HepG2 (cell line): ENCODE data around the gene POLA2. TPM values are rescaled to one million over a fixed set of nuclear protein-coding genes. Genes with fewer than 3 reads are reported as not detected.

Experiments
- ATAC-seq: fragments of 200-7000 bp; cut with Tn5 transposase; 3 replicates; pipeline ENCODE4 v1.9.1; 2020; ENCODE audit warnings: mild to moderate bottlenecking, moderate library complexity
- BruUV-seq: library from RNA; stranded (reverse); fragments of 400-500 nt; replicated peaks from 2 replicates; lab custom pipeline; 2021; lab: Mats Ljungman, UMichigan
- CTCF ChIA-PET: fragments of 300-600 bp; formaldehyde crosslinking; extraction: SDS; loops from one replicate; lab custom pipeline; 2021; ENCODE audit warnings: low total read pairs, inconsistent platforms, low intra/inter-chr PET ratio; lab: Yijun Ruan, JAX
- POLR2A ChIA-PET: fragments of 350-600 bp; sonication (Branson Sonifier 250); formaldehyde crosslinking; loops from one replicate; lab custom pipeline; 2020; ENCODE audit warnings: antibody characterized with exemption, inconsistent platforms; lab: Yijun Ruan, JAX
- DNase-seq: peaks from one replicate; pipeline ENCODE4 v3.0.0-alpha.2; 2015; ENCODE audit warnings: low spot score
- FAIRE-seq: peaks from 3 replicates; lab custom pipeline; 2011; peaks lifted over from hg19 to GRCh38; lab: Jason Lieb, UNC
- H2AFZ ChIP-seq: one replicate; pipeline ENCODE4 v1.6.1; 2011; ENCODE audit warnings: low read length, inconsistent platforms
- H3K27ac ChIP-seq: fragments of 300-600 bp; 3 replicates; pipeline ENCODE4 v1.8.0; 2011; ENCODE audit warnings: mixed run types, mild to moderate bottlenecking, mixed read lengths, low read length, inconsistent platforms; ENCODE audit not compliant: insufficient read depth; ENCODE audit errors: extremely low read length
- H3K27me3 ChIP-seq, 2 experiments: fragments of 200-600 bp in 1 of 2; 2 replicates in 1 of 2; 3 replicates in 1 of 2; pipeline versions ENCODE4 v1.6.0 to v1.8.0; 2011; ENCODE audit warnings: low read length in 2 of 2, mild to moderate bottlenecking in 2 of 2, moderate library complexity in 2 of 2, inconsistent platforms in 1 of 2; ENCODE audit not compliant: insufficient read depth in 2 of 2, control insufficient read depth in 1 of 2
- H3K36me3 ChIP-seq, 2 experiments: fragments of 200-600 bp in 1 of 2; replicated peaks in 1 of 2; 2 replicates in 1 of 2; 3 replicates in 1 of 2; pipeline versions ENCODE4 v1.5.1 to v1.8.0; 2011; ENCODE audit warnings: low read length in 2 of 2, inconsistent platforms in 1 of 2; ENCODE audit not compliant: insufficient read depth in 2 of 2, control insufficient read depth in 1 of 2
- H3K4me1 ChIP-seq: 2 replicates; pipeline ENCODE4 v1.5.1; 2012; ENCODE audit warnings: low read length, inconsistent platforms; ENCODE audit not compliant: insufficient read depth
- H3K4me2 ChIP-seq: 2 replicates; pipeline ENCODE4 v1.6.0; 2011; ENCODE audit warnings: low read depth, low read length, inconsistent platforms
- H3K4me3 ChIP-seq, 3 experiments: fragments of 200-600 bp in 1 of 3; sonication (generic), shearing (Covaris generic) in 1 of 3; replicated peaks in 1 of 3; 2 replicates each; pipeline ENCODE4 v1.5.1; 2011 to 2016; ENCODE audit warnings: low read length in 3 of 3, inconsistent platforms in 2 of 3, low read depth in 2 of 3, mild to moderate bottlenecking in 2 of 3, control low read depth in 1 of 3, mixed read lengths in 1 of 3; ENCODE audit not compliant: insufficient read depth in 1 of 3
- H3K79me2 ChIP-seq: one replicate; pipeline ENCODE4 v1.6.1; 2011; ENCODE audit warnings: low read length, inconsistent platforms; ENCODE audit not compliant: insufficient read depth
- H3K9ac ChIP-seq: 2 replicates; pipeline ENCODE4 v1.6.0; 2011; ENCODE audit warnings: mild to moderate bottlenecking, low read depth, low read length, inconsistent platforms; ENCODE audit not compliant: insufficient read depth
- H3K9me3 ChIP-seq: 2 replicates; pipeline ENCODE4 v1.5.1; 2012; ENCODE audit warnings: mild to moderate bottlenecking, low read length
- H4K20me1 ChIP-seq: 2 replicates; pipeline ENCODE4 v1.6.0; 2011; ENCODE audit warnings: inconsistent platforms, mild to moderate bottlenecking, low read length, moderate library complexity; ENCODE audit not compliant: insufficient read depth
- ARID5B ChIP-seq: IDR thresholded peaks from 2 replicates; pipeline ENCODE4 v1.4.0; 2020; ENCODE audit warnings: mild to moderate bottlenecking, missing genetic modification reagents
- CEBPB ChIP-seq: IDR thresholded peaks from 2 replicates; pipeline ENCODE4 v1.6.1; 2011; ENCODE audit warnings: low read depth, low read length, improper control_type of control experiment, borderline replicate concordance
- HNF1A ChIP-seq, 2 experiments: sonication (generic) in 1 of 2; formaldehyde crosslinking in 1 of 2; IDR thresholded peaks; 2 replicates each; pipeline versions ENCODE4 v1.4.0 to v1.6.1; 2016 to 2020; ENCODE audit warnings: borderline replicate concordance in 1 of 2, low read depth in 1 of 2, mild to moderate bottlenecking in 1 of 2, missing genetic modification reagents in 1 of 2
- HNRNPLL ChIP-seq: fragments of 200-400 bp; formaldehyde crosslinking; IDR thresholded peaks from 2 replicates; pipeline ENCODE4 v1.6.1; 2017; ENCODE audit warnings: mild to moderate bottlenecking, low read depth, low read length; ENCODE audit not compliant: poor library complexity, severe bottlenecking
- REST ChIP-seq, 2 experiments: IDR thresholded peaks; 2 replicates each; pipeline ENCODE4 v1.6.1; 2011 to 2012; ENCODE audit warnings: low read length in 2 of 2, borderline replicate concordance in 1 of 2, low read depth in 1 of 2, mild to moderate bottlenecking in 1 of 2, moderate library complexity in 1 of 2
- ZNF275 ChIP-seq: sonication (generic); formaldehyde crosslinking; IDR thresholded peaks from 2 replicates; pipeline ENCODE4 v1.8.0; 2022; ENCODE audit warnings: missing genetic modification reagents, mild to moderate bottlenecking, inconsistent platforms, borderline replicate concordance
- ZNF317 ChIP-seq: sonication (generic); formaldehyde crosslinking; IDR thresholded peaks from 2 replicates; pipeline ENCODE4 v1.5.0; 2020; ENCODE audit warnings: mild to moderate bottlenecking, missing genetic modification reagents
- ZNF792 ChIP-seq: IDR thresholded peaks from 2 replicates; pipeline ENCODE4 v1.6.1; 2016
- ZNF850 ChIP-seq: sonication (generic); formaldehyde crosslinking; conservative IDR thresholded peaks from 2 replicates; pipeline ENCODE4 v1.9.0; 2021; ENCODE audit warnings: mild to moderate bottlenecking, missing genetic modification reagents
- WGBS: methylation state at CpG from one replicate; pipeline ENCODE4 v1.1.6; 2017; ENCODE audit warnings: low lambda C conversion rate; 5-methylcytosine and 5-hydroxymethylcytosine counted together
- in situ Hi-C: cut with HindIII; loops from 2 replicates; pipeline ENCODE4 v1.10.0; 2017; ENCODE audit warnings: low pct_unique_long_range_greater_than_20kb; ENCODE audit not compliant: extremely low pct_ligation_motif_present
- intact Hi-C: fragments of 100-400 bp; cut with micrococcal nuclease; formaldehyde crosslinking; loops from one replicate; pipeline ENCODE4 v1.10.0; 2022; ENCODE audit not compliant: unreplicated experiment
- polyA plus RNA-seq, 8 experiments: library from polyadenylated mRNA; depleted of rRNA in 3 of 8; stranded (reverse) in 7 of 8; unstranded in 1 of 8; fragments of >200 nt; fragmentation: Illumina TruSeq in 4 of 8; extraction: Trizol in 4 of 8; gene quantifications; 2 replicates each; pipeline versions ENCODE4 v1.2.1 to v1.2.3, GENCODE V29; 2011 to 2016; ENCODE audit warnings: low read depth in 4 of 8, missing spikeins in 1 of 8, mixed read lengths in 1 of 8; ENCODE audit not compliant: insufficient read depth in 1 of 8
- total RNA-seq, 5 experiments: library from RNA; depleted of rRNA; stranded (reverse); fragments of >200 nt; fragmentation: Illumina TruSeq; extraction: Trizol; gene quantifications; 2 replicates each; pipeline ENCODE4 v1.2.3, GENCODE V29; 2016; ENCODE audit warnings: low read depth in 1 of 5

POLA2 gene
- total and polyA plus RNA-seq, 2 of the 13 experiments (the other 11 are each of a cell fraction or from before 2014, with no cell fraction given): 9.7 to 15.6 TPM

GRCh38 chr11:65338676-65339075, 76.9 kb downstream of the POLA2 start (continued):
- TF ChIP-seq REST (IDR thresholded peaks at IDR 0.05; ENCODE audit: borderline replicate concordance in 1 of 2, low read depth in 1 of 2, low read length in 2 of 2): no peak
- TF ChIP-seq ZNF850 (CRISPR knock-in tag): no peak
- no peak for TF ChIP-seq HNF1A (IDR thresholded peaks at IDR 0.05; ENCODE audit: low read depth)
- TF ChIP-seq HNF1A (CRISPR knock-in tag; IDR thresholded peaks at IDR 0.05; ENCODE audit: borderline replicate concordance): no peak

GRCh38 chr11:65340226-65340625, 78.5 kb downstream of the POLA2 start:
- no peaks in the 10 kb centered on the region for H3K27me3 ChIP-seq
- no peak for ATAC-seq
- H3K9ac ChIP-seq: no peak overlapping the region
- peaks cover 7% of the 10 kb centered on the region for H3K4me1 ChIP-seq
- WGBS: over 99% methylated on average over 11 of the region's 11 CpGs
- H3K4me2 ChIP-seq: no peak overlapping the region
- no peak for DNase-seq
- no peak for FAIRE-seq
- H3K4me3 ChIP-seq: no peak overlapping the region
- intact Hi-C loops (no loop called here), in situ Hi-C loops (no loop called here)
- ChIA-PET CTCF (no interaction called here), POLR2A (no interaction called here)
- H3K79me2 ChIP-seq: peaks cover 31% of the 10 kb centered on the region
- H4K20me1 ChIP-seq: no peaks in the 10 kb centered on the region
- peaks cover 31 to 55% of the 10 kb centered on the region in 2 experiments for H3K36me3 ChIP-seq
- H3K9me3 ChIP-seq: no peaks in the 10 kb centered on the region
- no peak overlapping the region for H3K27ac ChIP-seq
- H2AFZ ChIP-seq: no peak overlapping the region
- BruUV-seq: no TSS peak
- TF ChIP-seq ZNF275: no peak
- TF ChIP-seq CEBPB: no peak
- TF ChIP-seq HNRNPLL: no peak
- no peak for TF ChIP-seq ARID5B
- TF ChIP-seq ZNF792 (CRISPR knock-in tag): no peak
- no peak for TF ChIP-seq ZNF317 (CRISPR knock-in tag)
